OCI-LY7 (cell line): ENCODE data around the gene KLF15. TPM values are rescaled to one million over a fixed set of nuclear protein-coding genes. Genes with fewer than 3 reads are reported as not detected.

Experiments used
- BruUV-seq: library from RNA; stranded (reverse); fragments of 400-500 nt; replicated peaks from 2 replicates; lab custom pipeline; 2021; lab: Mats Ljungman, UMichigan
- CTCF ChIA-PET: fragments of 300-600 bp; sonication (Branson Sonifier 250); formaldehyde crosslinking; loops from one replicate; lab custom pipeline; 2022; ENCODE audit warnings: antibody characterized with exemption; ENCODE audit not compliant: unreplicated experiment; lab: Charles Lee
- POLR2A ChIA-PET: fragments of 300-600 bp; sonication (Branson Sonifier 250); formaldehyde crosslinking; loops from one replicate; lab custom pipeline; 2022; ENCODE audit warnings: antibody characterized with exemption; lab: Charles Lee
- DNase-seq: peaks from one replicate; pipeline ENCODE4 v3.0.0-alpha.2; 2015; ENCODE audit warnings: low spot score
- H2AFZ ChIP-seq: fragments of 200-600 bp; sonication (generic), shearing (Covaris generic); 2 replicates; pipeline ENCODE4 v1.6.1; 2014; ENCODE audit warnings: mild to moderate bottlenecking, antibody characterized with exemption, low read length, moderate library complexity
- H3K27ac ChIP-seq: fragments of 200-600 bp; sonication (generic); 2 replicates; pipeline ENCODE4 v1.5.1; 2014; ENCODE audit warnings: mixed run types, low read depth, mild to moderate bottlenecking, moderate library complexity, low read length, inconsistent platforms; ENCODE audit not compliant: poor library complexity, severe bottlenecking
- H3K36me3 ChIP-seq: fragments of 200-600 bp; sonication (generic); 2 replicates; pipeline ENCODE4 v1.6.1; 2014; ENCODE audit warnings: mild to moderate bottlenecking, antibody characterized with exemption, low read length, moderate library complexity, mixed read lengths; ENCODE audit not compliant: insufficient read depth
- H3K4me1 ChIP-seq: fragments of 200-600 bp; sonication (generic); 2 replicates; pipeline ENCODE4 v1.5.1; 2014; ENCODE audit warnings: mild to moderate bottlenecking, low read length; ENCODE audit not compliant: insufficient read depth, poor library complexity, severe bottlenecking
- H3K4me2 ChIP-seq: fragments of 200-600 bp; sonication (generic); 2 replicates; pipeline ENCODE4 v1.6.1; 2014; ENCODE audit warnings: mild to moderate bottlenecking, low read length
- H3K4me3 ChIP-seq: fragments of 200-600 bp; sonication (generic); 2 replicates; pipeline ENCODE4 v1.5.1; 2014; ENCODE audit warnings: mild to moderate bottlenecking, low read depth, low read length; ENCODE audit not compliant: poor library complexity, severe bottlenecking
- H3K79me2 ChIP-seq: fragments of 200-600 bp; sonication (generic); 2 replicates; pipeline ENCODE4 v1.6.1; 2016; ENCODE audit warnings: low read depth, mild to moderate bottlenecking, low read length, moderate library complexity, mixed read lengths; ENCODE audit not compliant: insufficient read depth
- H3K9me2 ChIP-seq: fragments of 200-600 bp; sonication (generic); 2 replicates; pipeline ENCODE4 v1.6.1; 2016; ENCODE audit warnings: mild to moderate bottlenecking, low read length, mixed read lengths; ENCODE audit not compliant: insufficient read depth
- H3K9me3 ChIP-seq: fragments of 200-600 bp; sonication (generic); 2 replicates; pipeline ENCODE4 v1.6.1; 2014; ENCODE audit warnings: mild to moderate bottlenecking, mixed run types, low read length, mixed read lengths
- H4K20me1 ChIP-seq: fragments of 200-600 bp; sonication (generic); 2 replicates; pipeline ENCODE4 v1.6.1; 2014; ENCODE audit warnings: mild to moderate bottlenecking, antibody characterized with exemption, low read length, moderate library complexity, mixed read lengths; ENCODE audit not compliant: insufficient read depth
- CTCF ChIP-seq: fragments of 200-600 bp; sonication (generic); conservative IDR thresholded peaks from 2 replicates; pipeline ENCODE4 v1.5.1; 2014; ENCODE audit warnings: mild to moderate bottlenecking, antibody characterized with exemption, low read length, moderate library complexity, mixed read lengths
- EZH2phosphoT487 ChIP-seq: fragments of 200-600 bp; sonication (generic); IDR thresholded peaks from 2 replicates; pipeline ENCODE4 v1.6.1; 2018; ENCODE audit warnings: low read depth, borderline replicate concordance, mild to moderate bottlenecking, mixed run types, antibody characterized with exemption, low read length, moderate library complexity, mixed read lengths
- intact Hi-C: fragments of 100-400 bp; cut with micrococcal nuclease; formaldehyde crosslinking; loops from one replicate; pipeline ENCODE4 v1.10.0; 2022; ENCODE audit not compliant: unreplicated experiment
- total RNA-seq, 2 experiments: library from RNA; depleted of rRNA in 1 of 2; stranded (reverse); fragments of >200 nt in 1 of 2; shearing (Covaris generic) in 1 of 2; gene quantifications; 2 replicates each; pipeline ENCODE4 v1.2.3, GENCODE V29; 2014 to 2022

KLF15 gene
- total RNA-seq, 2 experiments from 2014 or later, result 12.3 to 26.4 TPM

GRCh38 chr3:126354776-126355175 lies 2.4 kb downstream of the KLF15 start:
- ChIA-PET CTCF (no interaction called here), POLR2A (interaction anchor here (0.6 to 1.6 kb wide), 3 partner anchors 11 to 835 kb away, joined by 3 to 4 read pairs (median 3); partner anchors contain the start of gene SNX4)
- H3K9me2 ChIP-seq, result no peaks in the 10 kb centered on the region
- intact Hi-C loops, result loop anchor here (1.0 to 10.0 kb wide), 5 partner anchors 66 to 760 kb away; partner anchors contain the start of genes OSBPL11 and ZXDC
- H3K4me1 ChIP-seq, result peaks cover 44% of the 10 kb centered on the region
- DNase-seq, result no peak
- H3K79me2 ChIP-seq, result no peaks in the 10 kb centered on the region
- H3K4me2 ChIP-seq, result peak overlapping the region; percentile 86
- no peaks in the 10 kb centered on the region for H3K9me3 ChIP-seq
- no peak overlapping the region for H2AFZ ChIP-seq
- no peaks in the 10 kb centered on the region for H3K36me3 ChIP-seq
- no peak for TF ChIP-seq EZH2phosphoT487
- no peak for TF ChIP-seq CTCF
- H4K20me1 ChIP-seq, result no peaks in the 10 kb centered on the region
- no TSS peak for BruUV-seq
- peak overlapping the region; percentile 67 for H3K27ac ChIP-seq
- no peak overlapping the region for H3K4me3 ChIP-seq

GRCh38 chr3:126353694-126354321 lies 3.4 kb downstream of the KLF15 start:
- no peaks in the 10 kb centered on the region for H3K9me3 ChIP-seq
- TF ChIP-seq EZH2phosphoT487, result no peak
- TF ChIP-seq CTCF, result no peak
- peaks cover 44% of the 10 kb centered on the region for H3K4me1 ChIP-seq
- ChIA-PET CTCF (no interaction called here), POLR2A (interaction anchor here (1.0 kb wide), 1 partner anchor 10 kb away, joined by 3 read pairs; no protein-coding TSS in a partner anchor)
- no TSS peak for BruUV-seq
- DNase-seq, result no peak
- H3K9me2 ChIP-seq, result no peaks in the 10 kb centered on the region
- peak overlapping the region; percentile 67 for H3K27ac ChIP-seq
- no peak overlapping the region for H3K4me2 ChIP-seq
- H4K20me1 ChIP-seq, result no peaks in the 10 kb centered on the region
- no peaks in the 10 kb centered on the region for H3K36me3 ChIP-seq
- intact Hi-C loops, result loop anchor here (10.0 kb wide), 1 partner anchor 759 kb away; the partner anchor contains the start of gene OSBPL11
- H3K4me3 ChIP-seq, result no peak overlapping the region
- H2AFZ ChIP-seq, result no peak overlapping the region
- H3K79me2 ChIP-seq, result no peaks in the 10 kb centered on the region
